K562 (cell line): ENCODE results near the gene SLC19A2. TPM values are rescaled to one million over a fixed set of nuclear protein-coding genes. Genes with fewer than 3 reads are reported as not detected.

ENCODE experiments used
- ATAC-seq: fragments of 200-7000 bp; cut with Tn5 transposase; 3 replicates; pipeline ENCODE4 v1.9.1; 2020; ENCODE audit warnings: moderate library complexity
- BruUV-seq: library from RNA; stranded (reverse); fragments of 400-500 nt; replicated peaks from 2 replicates; lab custom pipeline; 2021; lab: Mats Ljungman, UMichigan
- CTCF ChIA-PET: fragments of 300-600 bp; formaldehyde crosslinking; extraction: SDS; loops from one replicate; lab custom pipeline; 2021; ENCODE audit warnings: low intra/inter-chr PET ratio; lab: Yijun Ruan, JAX
- POLR2A ChIA-PET: fragments of 300-600, 350-650 bp; sonication (Branson Sonifier 250); formaldehyde crosslinking; extraction: SDS; loops from one replicate; lab custom pipeline; 2021; ENCODE audit warnings: antibody characterized with exemption, inconsistent platforms; lab: Yijun Ruan, JAX
- DNase-seq, 4 experiments: peaks; one replicate each; pipeline versions ENCODE4 v3.0.0 to v3.0.0-alpha.2; 2011 to 2018; ENCODE audit warnings: low spot score in 3 of 4, mixed read lengths in 3 of 4; ENCODE audit errors: extremely low read depth in 1 of 4
- FAIRE-seq: peaks from 2 replicates; lab custom pipeline; 2011; peaks lifted over from hg19 to GRCh38; lab: Jason Lieb, UNC
- H2AFZ ChIP-seq: 2 replicates; pipeline ENCODE4 v1.6.0; 2011; ENCODE audit warnings: low read depth, low read length, control low read depth, inconsistent platforms
- H3K27ac ChIP-seq: fragments of 200-600 bp; 3 replicates; pipeline ENCODE4 v1.8.0; 2011; ENCODE audit warnings: low read depth, mild to moderate bottlenecking, control low read depth, inconsistent platforms, low read length, moderate library complexity, mixed read lengths; ENCODE audit errors: extremely low read depth
- H3K27me3 ChIP-seq, 2 experiments: fragments of 300-600 bp in 1 of 2; 2 replicates in 1 of 2; 3 replicates in 1 of 2; pipeline versions ENCODE4 v1.6.0 to v1.8.0; 2011; ENCODE audit warnings: inconsistent platforms in 2 of 2, low read length in 2 of 2, mild to moderate bottlenecking in 1 of 2, mixed read lengths in 1 of 2, moderate library complexity in 1 of 2; ENCODE audit not compliant: control insufficient read depth in 2 of 2, insufficient read depth in 2 of 2
- H3K36me3 ChIP-seq: fragments of 300-600 bp; 3 replicates; pipeline ENCODE4 v1.8.0; 2011; ENCODE audit warnings: mild to moderate bottlenecking, low read length, inconsistent platforms; ENCODE audit not compliant: control insufficient read depth, insufficient read depth
- H3K4me1 ChIP-seq, 2 experiments: fragments of 200-600 bp in 1 of 2; replicated peaks in 1 of 2; 2 replicates in 1 of 2; 3 replicates in 1 of 2; pipeline versions ENCODE4 v1.5.1 to v1.8.0; 2011; ENCODE audit warnings: inconsistent platforms in 2 of 2, low read length in 2 of 2, mild to moderate bottlenecking in 1 of 2, mixed read lengths in 1 of 2, moderate library complexity in 1 of 2; ENCODE audit not compliant: control insufficient read depth in 2 of 2, insufficient read depth in 2 of 2
- H3K4me2 ChIP-seq: 2 replicates; pipeline ENCODE4 v1.6.1; 2011; ENCODE audit warnings: low read length, control low read depth, inconsistent platforms, mixed read lengths; ENCODE audit not compliant: insufficient read depth
- H3K4me3 ChIP-seq: fragments of 200-600 bp; sonication (generic), shearing (Covaris generic); 2 replicates; pipeline ENCODE4 v1.5.1; 2016; ENCODE audit warnings: control low read depth, inconsistent platforms
- H3K79me2 ChIP-seq: fragments of 200-600 bp; 3 replicates; pipeline ENCODE4 v1.8.0; 2011; ENCODE audit warnings: low read length, inconsistent platforms; ENCODE audit not compliant: control insufficient read depth, insufficient read depth
- H3K9ac ChIP-seq, 2 experiments: 2 replicates each; pipeline versions ENCODE4 v1.6.0 to v1.6.1; 2011; ENCODE audit warnings: low read depth in 2 of 2, low read length in 2 of 2, control low read depth in 1 of 2, inconsistent platforms in 1 of 2, mild to moderate bottlenecking in 1 of 2, mixed read lengths in 1 of 2; ENCODE audit not compliant: insufficient read depth in 1 of 2
- H3K9me1 ChIP-seq: one replicate; pipeline ENCODE4 v1.6.0; 2011; ENCODE audit warnings: inconsistent platforms, mild to moderate bottlenecking, low read length, moderate library complexity; ENCODE audit not compliant: control insufficient read depth, insufficient read depth
- H3K9me3 ChIP-seq: replicated peaks from 2 replicates; pipeline ENCODE4 v1.5.1; 2011; ENCODE audit warnings: low read depth, low read length, inconsistent platforms; ENCODE audit not compliant: control insufficient read depth, insufficient read depth
- H4K20me1 ChIP-seq: replicated peaks from 2 replicates; pipeline ENCODE4 v1.6.1; 2011; ENCODE audit warnings: low read length, inconsistent platforms, mixed read lengths; ENCODE audit not compliant: control insufficient read depth, insufficient read depth
- RBM17 ChIP-seq: fragments of 200-400 bp; formaldehyde crosslinking; IDR thresholded peaks from 2 replicates; pipeline ENCODE4 v1.6.1; 2017; ENCODE audit warnings: low read depth, mild to moderate bottlenecking, low read length, borderline replicate concordance
- TCF15 ChIP-seq: fragments of 250-450 bp; sonication (Bioruptor Pico); IDR thresholded peaks from 2 replicates; pipeline ENCODE4 v1.8.0; 2022; ENCODE audit warnings: moderate library complexity, mild to moderate bottlenecking, inconsistent platforms
- ZFX ChIP-seq: sonication (generic); formaldehyde crosslinking; IDR thresholded peaks from 2 replicates; pipeline ENCODE4 v1.8.0; 2022; ENCODE audit warnings: mild to moderate bottlenecking, missing genetic modification reagents, moderate library complexity
- ZNF695 ChIP-seq: fragments of 450-650 bp; formaldehyde crosslinking; IDR thresholded peaks from 2 replicates; pipeline ENCODE4 v1.4.0; 2020; ENCODE audit warnings: mild to moderate bottlenecking, moderate library complexity
- WGBS: fragments of 100-300 bp; shearing (Covaris generic); methylation state at CpG from one replicate; pipeline ENCODE4 v1.1.6; 2016; ENCODE audit warnings: low coverage, mixed read lengths; ENCODE audit not compliant: insufficient coverage; ENCODE audit errors: missing lambda C conversion rate; 5-methylcytosine and 5-hydroxymethylcytosine counted together
- in situ Hi-C: fragments of 300-500 bp; cut with MboI; formaldehyde crosslinking; loops from 4 replicates; pipeline ENCODE4 v1.15.0; 2018; ENCODE audit warnings: inconsistent platforms, mixed read lengths
- intact Hi-C: fragments of 100-400 bp; cut with micrococcal nuclease; formaldehyde crosslinking; loops from 2 replicates; pipeline ENCODE4 v1.14.2; 2022
- polyA plus RNA-seq, 8 experiments: library from polyadenylated mRNA; depleted of rRNA in 4 of 8; stranded (reverse) in 5 of 8; unstranded in 3 of 8; fragments of >200 nt; fragmentation: Nextera tagmentation in 2 of 8; fragmentation: Illumina TruSeq in 1 of 8; extraction: Ambion mirVana in 2 of 8; extraction: Trizol in 1 of 8; gene quantifications; 2 replicates each; pipeline versions ENCODE4 v1.2.1 to v1.2.3, GENCODE V29; 2011 to 2014; ENCODE audit warnings: inconsistent platforms in 1 of 8, missing spikeins in 1 of 8
- total RNA-seq, 7 experiments: library from RNA; depleted of rRNA in 6 of 7; stranded (reverse); fragments of >200 nt in 6 of 7; fragmentation: Illumina TruSeq in 2 of 7; extraction: Trizol in 2 of 7; gene quantifications; 2 replicates each; pipeline versions ENCODE4 v1.2.1 to v1.2.3, GENCODE V29; 2011 to 2021; ENCODE audit warnings: low replicate concordance in 1 of 7

SLC19A2 gene
- total and polyA plus RNA-seq, 9 of the 15 experiments (the other 6 are each of a cell fraction or from before 2014, with no cell fraction given): 7.4 to 42.8 (median 19.2) TPM

GRCh38 chr1:169527451-169528214 is 41.9 kb upstream of the SLC19A2 start:
- ATAC-seq (peak; percentile 69), FAIRE-seq (no peak), DNase-seq (no peak)
- Histone ChIP-seq H3K4me3 (no peak overlapping the region), H3K9me1 (no peaks in the 10 kb centered on the region), H3K27me3 (no peaks in the 10 kb centered on the region; a peak in 1 of 5 replicates), H3K36me3 (no peaks in the 10 kb centered on the region), H2AFZ (no peak overlapping the region), H3K79me2 (no peaks in the 10 kb centered on the region), H4K20me1 (no peaks in the 10 kb centered on the region), H3K9ac (no peak overlapping the region), H3K27ac (no peak overlapping the region), H3K9me3 (no peaks in the 10 kb centered on the region), H3K4me2 (peak overlapping the region; percentile 9; the same call in 1 of the 2 replicates), H3K4me1 (peaks cover 0 to 19% of the 10 kb centered on the region in 2 experiments; a peak in 3 of 5 replicates)
- 28% methylated on average over 5 of the region's 5 CpGs for WGBS
- CTCF ChIA-PET: no interaction called here
- in situ Hi-C loops (no loop called here), intact Hi-C loops (no loop called here)
- no TSS peak for BruUV-seq
- POLR2A ChIA-PET: interaction anchor here (0.9 kb wide), 1 partner anchor 19 kb away, joined by 4 read pairs; no protein-coding TSS in a partner anchor
- TF ChIP-seq ZFX (CRISPR knock-in tag) (0 out of 2 replicates have a peak, but pooled peaks have one; percentile 39), RBM17 (no peak)

DNA sequence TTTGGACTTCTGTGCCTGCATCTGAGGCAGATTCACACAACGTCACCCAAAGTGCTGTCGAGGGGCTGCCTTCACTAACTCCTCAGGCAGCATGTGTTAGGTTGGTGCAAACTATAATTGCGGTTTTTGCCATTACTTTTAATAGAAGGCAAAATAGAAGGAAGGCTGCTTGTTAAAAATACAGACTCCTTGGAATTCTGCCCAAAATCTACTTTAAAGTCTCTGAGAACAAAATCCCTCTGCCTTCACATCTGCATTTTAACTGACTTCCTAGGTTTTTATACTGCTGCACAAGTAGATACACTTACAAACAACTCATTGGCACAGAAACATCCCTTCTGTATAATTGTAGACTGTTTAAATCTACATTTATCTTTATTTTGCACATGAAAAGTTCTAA is 41.3 kb upstream of the SLC19A2 start:
- DNase-seq (no peak), FAIRE-seq (no peak), ATAC-seq (no peak)
- Histone ChIP-seq H3K27me3 (no peaks in the 10 kb centered on the region; a peak in 1 of 5 replicates), H2AFZ (no peak overlapping the region), H4K20me1 (no peaks in the 10 kb centered on the region), H3K79me2 (no peaks in the 10 kb centered on the region), H3K9ac (no peak overlapping the region), H3K4me3 (no peak overlapping the region), H3K36me3 (no peaks in the 10 kb centered on the region), H3K9me1 (no peaks in the 10 kb centered on the region), H3K27ac (no peak overlapping the region), H3K4me1 (peaks cover 0 to 19% of the 10 kb centered on the region in 2 experiments; a peak in 3 of 5 replicates), H3K9me3 (no peaks in the 10 kb centered on the region), H3K4me2 (no peak overlapping the region)
- ChIA-PET CTCF (no interaction called here), POLR2A (no interaction called here)
- TF ChIP-seq TCF15 (CRISPR knock-in tag) (no peak), ZNF695 (CRISPR knock-in tag) (no peak)
- in situ Hi-C loops (no loop called here), intact Hi-C loops (no loop called here)
- WGBS: 37% methylated on average over 3 of the region's 3 CpGs
- no TSS peak for BruUV-seq
